Neural crest cell (in vitro differentiated cells): Measurements from ENCODE around the gene SCOC. TPM values are rescaled to one million over a fixed set of nuclear protein-coding genes. Genes with fewer than 3 reads are reported as not detected.
A peak's percentile ranks its signal among the peaks of the same experiment; 100 is the strongest.

Experiments used
- DNase-seq: peaks from one replicate; pipeline ENCODE4 v3.0.0; 2021; ENCODE audit warnings: low read depth, mixed read lengths, low spot score
- H3K27ac Mint-ChIP-seq: one replicate; pipeline ENCODE4 v1.8.0; 2021; ENCODE audit warnings: mild to moderate bottlenecking, mixed read lengths; ENCODE audit not compliant: unreplicated experiment
- H3K27me3 Mint-ChIP-seq: 2 replicates; pipeline ENCODE4 v1.8.0; 2021; ENCODE audit warnings: low read depth, mild to moderate bottlenecking, mixed read lengths
- H3K36me3 Mint-ChIP-seq: 2 replicates; pipeline ENCODE4 v1.8.0; 2021; ENCODE audit warnings: low read depth, mild to moderate bottlenecking, mixed read lengths
- H3K4me1 Mint-ChIP-seq: 2 replicates; pipeline ENCODE4 v1.8.0; 2021; ENCODE audit warnings: mixed read lengths
- H3K4me3 Mint-ChIP-seq: one replicate; pipeline ENCODE4 v1.8.0; 2021; ENCODE audit warnings: mild to moderate bottlenecking, mixed read lengths
- H3K9me3 Mint-ChIP-seq: 2 replicates; pipeline ENCODE4 v1.8.0; 2021; ENCODE audit warnings: mixed read lengths
- total RNA-seq: library from RNA; stranded (reverse); gene quantifications from 2 replicates; pipeline ENCODE4 v1.2.1, GENCODE V29; 2021
- TF ChIP-seq, protein P1 (sequence below): fragments of 200-600 bp; sonication (generic); conservative IDR thresholded peaks from 2 replicates; pipeline ENCODE4 v1.5.0; 2021; ENCODE audit warnings: antibody characterized with exemption, mild to moderate bottlenecking

Gene SCOC
- total RNA-seq, 1 donor from 2014 or later: 36.9 TPM

- Mint-ChIP-seq H3K9me3 (no peaks in the 10 kb centered on the region), H3K4me1 (no peaks in the 10 kb centered on the region), H3K4me3 (no peak overlapping the region), H3K36me3 (no peaks in the 10 kb centered on the region), H3K27me3 (peaks cover 4% of the 10 kb centered on the region), H3K27ac (no peak overlapping the region)
- DNase-seq: no peak
- TF ChIP-seq, protein P1, sequence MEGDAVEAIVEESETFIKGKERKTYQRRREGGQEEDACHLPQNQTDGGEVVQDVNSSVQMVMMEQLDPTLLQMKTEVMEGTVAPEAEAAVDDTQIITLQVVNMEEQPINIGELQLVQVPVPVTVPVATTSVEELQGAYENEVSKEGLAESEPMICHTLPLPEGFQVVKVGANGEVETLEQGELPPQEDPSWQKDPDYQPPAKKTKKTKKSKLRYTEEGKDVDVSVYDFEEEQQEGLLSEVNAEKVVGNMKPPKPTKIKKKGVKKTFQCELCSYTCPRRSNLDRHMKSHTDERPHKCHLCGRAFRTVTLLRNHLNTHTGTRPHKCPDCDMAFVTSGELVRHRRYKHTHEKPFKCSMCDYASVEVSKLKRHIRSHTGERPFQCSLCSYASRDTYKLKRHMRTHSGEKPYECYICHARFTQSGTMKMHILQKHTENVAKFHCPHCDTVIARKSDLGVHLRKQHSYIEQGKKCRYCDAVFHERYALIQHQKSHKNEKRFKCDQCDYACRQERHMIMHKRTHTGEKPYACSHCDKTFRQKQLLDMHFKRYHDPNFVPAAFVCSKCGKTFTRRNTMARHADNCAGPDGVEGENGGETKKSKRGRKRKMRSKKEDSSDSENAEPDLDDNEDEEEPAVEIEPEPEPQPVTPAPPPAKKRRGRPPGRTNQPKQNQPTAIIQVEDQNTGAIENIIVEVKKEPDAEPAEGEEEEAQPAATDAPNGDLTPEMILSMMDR: no peak
These were observed 4.8 kb upstream of the SCOC start for GRCh38 chr4:140368686-140369085.

GRCh38 chr4:140372751-140373327 is 607 bp upstream of the SCOC start:
- Mint-ChIP-seq H3K4me1 (peaks cover 27% of the 10 kb centered on the region), H3K27me3 (peaks cover 4% of the 10 kb centered on the region), H3K36me3 (no peaks in the 10 kb centered on the region), H3K4me3 (no peak overlapping the region), H3K27ac (no peak overlapping the region), H3K9me3 (no peaks in the 10 kb centered on the region)
- no peak for DNase-seq
- TF ChIP-seq, protein P1: peak; percentile 62

- no peaks in the 10 kb centered on the region for H3K36me3 Mint-ChIP-seq
- H3K9me3 Mint-ChIP-seq: no peaks in the 10 kb centered on the region
- DNase-seq: no peak
- H3K27me3 Mint-ChIP-seq: peaks cover 2% of the 10 kb centered on the region
- H3K27ac Mint-ChIP-seq: peak overlapping the region; percentile 93
- peak overlapping the region; percentile 91 for H3K4me3 Mint-ChIP-seq
- TF ChIP-seq, protein P1: no peak
- peaks cover 27% of the 10 kb centered on the region for H3K4me1 Mint-ChIP-seq
These were observed 658 bp downstream of the SCOC start for GRCh38 chr4:140374130-140374477.

DNA sequence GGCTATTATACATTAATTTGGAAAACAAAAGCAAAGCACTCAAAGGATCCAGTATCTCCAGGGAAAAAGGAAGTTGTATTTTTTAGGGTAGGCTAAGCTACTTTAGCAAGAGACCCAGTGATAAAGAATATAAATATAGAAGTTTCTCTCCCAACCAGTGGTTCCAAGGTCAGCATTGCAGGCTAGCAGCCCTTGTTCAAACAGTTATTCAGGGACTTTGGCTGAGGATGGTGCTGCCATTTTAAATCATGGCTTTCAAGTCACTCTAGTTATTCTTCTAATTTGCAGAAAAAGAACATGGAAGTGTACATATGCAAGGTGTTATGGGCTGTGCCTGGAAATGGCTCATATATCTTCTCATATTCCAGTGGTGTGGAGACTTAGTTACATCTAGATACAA is 9.3 kb downstream of the SCOC start:
- Mint-ChIP-seq H3K27ac (no peak overlapping the region), H3K27me3 (no peaks in the 10 kb centered on the region), H3K4me1 (no peaks in the 10 kb centered on the region), H3K4me3 (no peak overlapping the region), H3K36me3 (peaks cover 2% of the 10 kb centered on the region), H3K9me3 (no peaks in the 10 kb centered on the region)
- no peak for DNase-seq
- TF ChIP-seq, protein P1: no peak

DNA sequence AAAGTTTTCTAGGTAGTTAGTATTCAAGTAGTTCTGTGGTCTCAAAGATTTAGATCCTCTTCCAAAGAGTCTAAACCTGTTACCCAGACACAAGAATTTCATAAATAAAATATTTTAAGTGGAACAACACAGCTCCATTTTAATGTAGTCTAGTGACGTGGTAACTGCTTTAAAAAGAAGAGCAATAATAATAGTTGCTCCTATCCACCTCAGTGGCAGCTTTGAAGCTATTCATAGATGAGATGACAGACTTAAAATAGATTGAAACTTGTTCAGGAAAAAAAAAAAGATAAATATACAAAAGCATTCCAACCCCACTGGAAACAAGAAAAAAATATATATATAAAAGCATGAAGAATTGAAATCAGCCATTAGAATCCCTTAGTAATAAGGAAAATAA is 14.6 kb downstream of the SCOC start:
- TF ChIP-seq, protein P1: no peak
- Mint-ChIP-seq H3K27ac (no peak overlapping the region), H3K27me3 (no peaks in the 10 kb centered on the region), H3K4me1 (no peaks in the 10 kb centered on the region), H3K36me3 (no peaks in the 10 kb centered on the region), H3K4me3 (no peak overlapping the region), H3K9me3 (no peaks in the 10 kb centered on the region)
- DNase-seq: no peak

- H3K9me3 Mint-ChIP-seq: no peaks in the 10 kb centered on the region
- DNase-seq: no peak
- H3K27ac Mint-ChIP-seq: no peak overlapping the region
- TF ChIP-seq, protein P1: no peak
- H3K36me3 Mint-ChIP-seq: peaks cover 6% of the 10 kb centered on the region
- H3K4me1 Mint-ChIP-seq: no peaks in the 10 kb centered on the region
- H3K27me3 Mint-ChIP-seq: no peaks in the 10 kb centered on the region
- no peak overlapping the region for H3K4me3 Mint-ChIP-seq
These were observed 22.2 kb downstream of the SCOC start for GRCh38 chr4:140395668-140396067.
